ENCODE measurements around the gene NAPEPLD.
"Not testable (repeated sequence)": the region's sequence is repeated elsewhere in the genome, so short reads cannot be mapped to it uniquely, and the experiment has no call there.

The NAPEPLD gene

DNA sequence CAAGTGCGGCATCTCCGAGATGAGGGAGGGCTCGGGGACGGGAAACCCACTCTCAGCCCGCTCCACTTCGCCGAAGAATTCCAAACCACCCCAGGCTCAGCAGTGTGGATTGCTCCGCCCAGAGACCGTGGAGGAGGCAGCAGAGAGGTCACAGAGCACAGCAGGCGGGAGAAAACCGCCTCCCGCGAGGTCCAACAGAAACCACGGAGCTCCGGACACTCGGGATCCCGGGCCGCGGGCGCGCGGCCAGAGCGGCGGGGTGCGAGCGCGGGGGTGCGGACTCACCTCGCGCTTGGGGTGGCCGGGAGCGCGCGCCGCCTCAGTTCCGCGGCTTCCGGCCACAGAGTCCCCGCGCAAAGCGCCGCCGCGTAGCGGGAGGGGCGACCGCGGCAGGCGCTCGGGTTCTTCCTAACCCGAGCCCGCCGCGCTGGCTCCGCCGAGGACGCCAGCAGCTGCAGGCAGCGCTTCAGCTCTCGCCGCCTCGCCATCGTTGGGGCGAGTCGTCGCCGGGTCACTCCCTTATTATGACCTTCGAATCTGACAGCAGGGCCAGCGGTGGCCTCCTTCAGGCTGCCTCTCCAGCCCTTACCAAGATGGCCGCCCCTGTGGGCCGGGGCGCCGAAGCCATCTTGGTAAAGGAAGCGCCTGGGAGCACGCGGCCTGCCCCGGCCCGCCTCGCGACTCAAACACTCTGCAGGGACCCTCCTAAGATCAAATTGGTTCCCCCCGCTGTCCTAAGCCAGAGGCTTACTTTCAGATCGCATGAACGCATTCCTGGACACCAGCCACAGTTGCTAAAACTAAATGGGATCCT lies at the start of gene NAPEPLD:
NAPEPLD (minus strand) TSS at position 106 of the 814 bp plus-strand sequence. CDS start 20,323 bp downstream, outside the sequence.
- FAIRE-seq, result no peak

DNA sequence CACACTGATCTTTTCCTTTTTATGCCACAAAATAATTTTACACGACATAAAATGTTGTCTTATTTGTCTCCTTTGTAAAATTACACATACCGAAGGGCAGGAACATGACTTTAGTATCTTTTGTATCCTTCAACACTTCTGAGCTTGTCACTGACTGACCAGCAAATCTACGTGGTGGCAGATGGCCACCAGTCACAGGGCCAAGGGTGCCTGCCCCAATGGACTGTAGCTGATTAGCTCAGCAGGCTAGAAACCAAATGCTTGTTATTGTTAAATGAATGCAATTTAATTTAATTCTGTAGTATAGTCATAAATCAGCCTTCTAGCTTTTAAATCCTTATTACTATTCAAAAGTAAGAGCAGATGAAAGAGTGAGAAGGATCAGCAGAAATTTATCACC lies 49.2 kb upstream of the NAPEPLD start:
- not testable (repeated sequence) for FAIRE-seq

DNA sequence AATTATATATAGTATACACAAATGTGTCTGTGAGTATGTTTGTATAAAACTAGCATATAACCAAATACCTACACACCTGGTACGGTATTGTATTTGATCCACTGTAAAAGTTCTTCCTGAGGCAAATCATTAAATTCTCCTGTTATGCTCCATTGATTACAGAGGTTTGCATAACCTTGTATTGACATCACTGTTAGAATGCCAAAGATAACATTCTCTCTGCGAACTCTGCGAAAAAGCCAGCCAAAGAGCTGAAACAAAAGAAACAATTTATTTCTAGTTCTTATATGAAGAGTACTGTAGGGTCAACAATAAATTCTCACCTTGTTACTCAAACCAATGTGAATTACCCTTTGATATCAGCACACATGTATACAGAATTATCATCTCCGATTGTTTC lies 46.5 kb upstream of the NAPEPLD start:
- FAIRE-seq, result not testable (repeated sequence)

DNA sequence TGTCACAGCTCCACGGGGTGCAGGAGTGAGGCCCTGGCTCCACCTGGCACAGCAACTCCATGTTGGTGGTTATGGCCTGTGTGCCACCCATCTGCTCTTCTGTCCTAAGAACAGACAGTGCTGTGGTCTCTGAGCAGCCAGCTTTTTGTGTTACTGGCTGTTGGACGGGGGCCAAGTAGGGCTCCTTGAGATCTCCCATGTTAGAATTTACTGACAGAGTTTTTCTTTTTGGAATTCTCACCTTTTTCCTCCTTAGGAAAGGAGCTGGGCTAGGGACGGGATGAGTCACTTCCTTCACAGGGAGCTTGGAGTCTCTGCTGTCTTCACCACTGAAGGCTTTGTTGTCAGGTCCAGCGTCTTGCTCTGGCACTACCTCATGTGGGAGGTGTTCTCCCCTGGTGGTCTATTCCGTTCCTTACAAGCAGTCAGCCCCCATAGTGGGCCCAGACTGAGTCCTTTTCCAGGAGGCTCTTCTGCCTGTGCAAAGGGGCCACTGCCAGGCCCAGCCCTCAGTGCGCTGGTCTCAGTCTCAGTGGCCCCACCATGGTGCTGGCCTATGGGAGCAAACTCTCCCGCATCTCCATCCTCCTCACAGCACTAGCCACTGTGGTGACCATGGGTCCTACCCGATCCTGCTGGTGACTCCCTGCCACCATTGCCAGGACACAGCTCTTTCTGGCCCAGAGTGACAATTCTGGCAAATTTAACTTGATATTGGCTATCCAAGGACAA lies 23.7 kb upstream of the NAPEPLD start:
- not testable (repeated sequence) for FAIRE-seq

DNA sequence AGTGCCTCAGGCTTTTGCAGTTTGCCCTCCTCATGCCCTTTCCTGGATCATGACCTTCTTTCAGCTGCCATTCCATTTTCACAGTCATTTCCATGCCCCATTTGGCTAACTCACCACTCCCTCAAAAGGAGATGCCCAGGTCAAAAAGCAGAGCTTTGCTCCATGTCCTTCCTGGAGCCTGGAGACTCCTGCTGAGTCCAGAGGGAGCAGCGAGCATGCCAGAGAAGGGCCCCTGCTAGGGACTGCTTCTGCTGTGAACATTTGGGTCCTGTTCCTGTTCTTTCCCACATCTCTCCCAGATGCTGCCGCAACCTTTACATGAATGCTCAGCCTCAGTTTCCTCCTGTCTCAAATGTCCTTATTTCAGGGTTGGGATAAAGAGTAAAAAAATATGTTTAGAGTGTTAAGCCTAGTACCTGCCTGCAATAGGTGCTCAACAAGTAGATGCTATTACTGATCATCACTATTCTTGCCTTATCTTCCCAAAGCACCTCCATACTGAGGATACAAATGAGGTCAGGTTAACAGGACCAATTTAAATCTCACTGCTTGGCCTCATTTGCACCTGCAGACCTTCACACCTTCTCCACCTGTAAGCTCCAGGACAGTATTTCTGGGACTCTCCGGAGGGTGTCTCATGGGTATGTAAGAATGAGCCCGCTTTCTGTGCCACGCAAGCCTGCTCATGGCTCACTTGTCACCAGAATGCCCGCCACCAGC lies 23.0 kb upstream of the NAPEPLD start:
- FAIRE-seq, result not testable (repeated sequence)

DNA sequence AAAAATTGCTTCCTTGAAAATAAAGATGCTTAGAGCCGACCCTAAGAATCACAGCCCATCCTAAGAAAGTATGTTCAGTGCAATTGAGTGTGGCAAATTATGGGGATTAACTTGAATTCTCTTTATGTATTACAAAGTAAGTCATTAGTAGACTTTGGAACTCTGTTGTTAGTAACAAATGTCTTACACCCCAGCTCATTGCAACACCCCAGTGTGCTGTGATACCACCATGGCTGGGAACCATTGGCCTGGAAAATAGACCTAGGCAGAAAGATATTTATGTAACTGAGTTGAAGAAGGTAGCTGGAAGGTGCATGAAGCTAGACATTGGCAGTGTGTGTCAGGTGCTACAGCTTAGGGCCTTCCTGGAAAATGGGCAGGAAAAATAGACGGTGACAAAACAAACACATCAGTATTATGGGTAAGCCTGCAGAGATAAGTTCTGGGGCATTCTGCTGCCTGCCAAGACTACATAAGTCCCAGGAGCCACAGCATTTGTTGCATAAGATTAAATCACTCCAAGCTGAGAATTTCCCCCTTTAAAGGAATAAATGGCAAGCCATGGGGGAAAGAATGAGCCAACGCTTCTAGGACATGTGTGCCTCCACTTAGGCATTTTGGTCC lies 18.1 kb upstream of the NAPEPLD start:
- FAIRE-seq, result not testable (repeated sequence)

DNA sequence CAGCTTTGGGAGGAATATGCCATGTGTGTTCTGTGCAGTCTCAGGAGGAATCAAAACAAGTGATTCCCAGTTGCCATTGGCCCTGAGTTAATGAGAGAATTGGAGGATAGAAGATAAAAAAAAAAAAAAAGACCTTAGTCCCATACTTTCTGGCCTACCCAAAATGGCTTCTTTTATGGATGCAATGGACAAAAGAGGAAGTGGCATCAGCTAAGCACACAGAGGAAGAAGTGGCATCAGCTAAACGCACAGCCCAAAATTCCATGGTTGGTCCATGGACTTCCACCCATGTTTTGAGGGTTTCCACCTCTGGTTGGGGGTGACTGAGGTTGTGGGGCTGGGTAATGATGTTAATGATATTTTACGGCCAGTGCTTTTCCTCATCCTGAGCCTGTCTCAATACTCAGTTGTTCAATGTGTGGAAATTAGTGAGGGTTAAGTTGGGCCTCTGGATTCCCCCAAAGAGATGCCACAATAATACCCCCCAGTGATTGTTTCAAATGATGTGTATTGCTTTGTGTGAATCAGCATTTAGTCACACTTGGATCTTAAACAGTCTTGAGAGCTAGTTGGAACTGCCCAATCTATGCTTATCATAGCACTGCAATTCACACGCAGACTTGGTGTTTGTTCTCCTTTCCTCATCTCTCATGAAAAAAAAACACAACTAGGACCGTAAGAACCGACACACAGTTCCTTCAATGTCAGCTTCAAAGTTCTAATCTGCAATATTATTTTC lies 14.4 kb upstream of the NAPEPLD start:
- not testable (repeated sequence) for FAIRE-seq

DNA sequence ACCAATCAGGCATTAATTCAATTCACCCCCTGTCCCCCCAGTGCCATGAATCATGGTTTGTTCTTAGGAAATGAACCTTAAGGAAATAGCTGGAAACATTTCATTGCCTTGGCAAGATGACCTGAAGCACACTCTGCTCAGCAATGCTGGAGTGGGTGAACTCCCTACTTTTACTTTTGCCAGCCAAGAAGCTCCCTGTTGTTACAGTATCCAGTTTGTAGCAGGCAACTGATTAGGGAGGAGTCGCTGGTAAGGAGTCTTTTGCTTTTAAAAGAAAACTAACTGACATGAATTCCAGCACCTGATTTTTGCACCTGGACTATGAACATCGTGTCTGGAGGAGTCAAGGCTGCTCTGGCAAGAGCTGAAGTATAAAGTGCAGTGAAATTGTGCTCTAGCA lies 13.7 kb upstream of the NAPEPLD start:
- FAIRE-seq, result not testable (repeated sequence)

DNA sequence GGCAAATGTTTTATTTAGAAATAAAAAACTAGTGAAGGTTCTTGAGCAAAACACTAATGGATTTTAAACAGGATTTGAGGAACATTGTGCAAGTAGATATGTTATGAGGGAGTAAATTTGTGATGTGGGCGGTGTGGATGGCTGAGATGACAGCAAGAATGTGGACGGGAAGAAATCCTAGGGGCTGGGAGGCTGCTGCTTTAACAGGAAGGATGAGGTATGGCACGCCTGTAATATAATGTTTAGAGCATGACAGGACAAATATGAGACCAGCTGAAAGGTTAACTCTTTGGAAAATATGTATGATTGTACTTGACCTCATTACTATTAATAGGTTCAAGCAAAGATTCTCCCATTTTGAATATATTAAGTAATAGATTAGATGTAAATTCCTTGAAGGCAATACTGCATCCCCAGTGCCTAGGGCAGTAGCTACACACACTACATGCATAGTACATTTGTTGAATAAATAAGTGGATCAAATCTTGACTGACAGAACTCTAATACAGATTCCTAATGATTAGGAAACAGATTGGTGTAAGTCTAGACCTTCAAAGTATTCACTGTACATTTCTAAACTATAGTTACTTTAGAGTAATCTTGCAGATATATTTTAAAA lies 13.2 kb upstream of the NAPEPLD start:
- not testable (repeated sequence) for FAIRE-seq

DNA sequence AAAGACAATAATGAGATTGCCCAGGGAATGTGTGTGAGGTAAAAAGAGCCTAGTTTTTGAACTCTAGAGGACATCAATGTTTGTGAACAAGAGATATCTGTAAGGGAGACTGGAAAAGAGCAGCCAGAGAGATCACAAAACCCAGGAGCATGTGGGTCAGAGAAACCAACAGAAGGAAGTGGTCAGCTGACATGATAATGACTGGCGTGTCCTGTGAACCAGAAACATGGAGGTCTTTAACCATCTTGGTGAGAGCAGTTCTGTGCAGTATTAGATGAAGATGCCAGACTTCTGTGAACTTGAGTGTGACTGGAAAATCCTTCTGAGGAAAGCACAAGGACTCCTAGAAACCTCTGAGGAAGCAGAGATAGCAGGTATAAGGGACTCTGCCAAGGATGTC lies 10.2 kb upstream of the NAPEPLD start:
- FAIRE-seq, result not testable (repeated sequence)

DNA sequence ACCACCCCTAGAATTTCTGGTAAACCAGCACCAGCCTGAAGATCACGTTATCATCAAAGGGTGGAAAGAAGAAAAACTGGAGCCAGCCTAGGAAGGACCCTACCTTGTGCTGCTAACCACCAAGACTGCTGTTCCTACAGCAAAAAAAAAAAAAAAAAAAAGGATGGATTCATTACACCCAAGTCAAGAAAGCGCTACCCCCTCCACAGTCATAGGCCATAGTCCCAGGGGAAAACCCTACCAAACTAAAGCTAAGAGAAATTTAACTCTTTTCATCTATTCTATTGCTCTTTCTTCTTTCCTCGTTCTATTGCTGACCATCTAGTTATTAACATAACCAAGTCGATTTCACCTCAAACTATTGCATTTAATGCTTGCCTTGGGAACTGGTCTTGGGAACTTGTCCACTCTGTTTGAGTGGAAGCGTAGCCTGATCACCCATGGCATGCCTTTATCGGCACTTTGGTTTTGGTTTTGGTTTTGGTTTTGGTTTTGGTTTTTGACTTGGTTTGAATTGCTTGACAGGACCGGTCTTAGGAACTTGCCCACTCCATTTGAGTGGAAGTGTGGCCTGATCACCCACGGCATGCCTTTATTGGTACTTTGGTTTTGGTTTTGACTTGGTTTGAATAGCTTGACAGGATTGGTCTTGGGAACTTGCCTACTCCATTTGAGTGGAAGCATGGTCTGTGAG lies 6.6 kb upstream of the NAPEPLD start:
- not testable (repeated sequence) for FAIRE-seq

DNA sequence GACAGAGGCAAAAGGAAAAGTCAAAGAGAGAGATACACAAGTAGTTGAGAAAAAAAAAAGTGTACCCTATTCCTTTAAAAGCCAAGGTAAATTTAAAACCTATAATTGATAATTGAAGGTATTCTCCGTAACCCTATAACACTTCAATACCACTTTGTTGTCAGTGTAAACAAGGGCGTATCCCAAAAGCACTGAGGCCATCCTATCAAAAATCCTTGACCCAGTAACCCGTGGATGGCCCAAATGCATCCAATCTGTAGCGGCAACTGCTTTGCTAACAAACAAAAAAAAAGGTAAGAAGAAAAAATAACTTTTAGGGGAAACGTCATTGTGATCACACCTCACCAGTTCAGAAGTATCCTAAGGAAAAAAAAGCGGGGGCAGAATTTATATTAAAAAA lies 5.1 kb upstream of the NAPEPLD start:
- FAIRE-seq, result no peak

DNA sequence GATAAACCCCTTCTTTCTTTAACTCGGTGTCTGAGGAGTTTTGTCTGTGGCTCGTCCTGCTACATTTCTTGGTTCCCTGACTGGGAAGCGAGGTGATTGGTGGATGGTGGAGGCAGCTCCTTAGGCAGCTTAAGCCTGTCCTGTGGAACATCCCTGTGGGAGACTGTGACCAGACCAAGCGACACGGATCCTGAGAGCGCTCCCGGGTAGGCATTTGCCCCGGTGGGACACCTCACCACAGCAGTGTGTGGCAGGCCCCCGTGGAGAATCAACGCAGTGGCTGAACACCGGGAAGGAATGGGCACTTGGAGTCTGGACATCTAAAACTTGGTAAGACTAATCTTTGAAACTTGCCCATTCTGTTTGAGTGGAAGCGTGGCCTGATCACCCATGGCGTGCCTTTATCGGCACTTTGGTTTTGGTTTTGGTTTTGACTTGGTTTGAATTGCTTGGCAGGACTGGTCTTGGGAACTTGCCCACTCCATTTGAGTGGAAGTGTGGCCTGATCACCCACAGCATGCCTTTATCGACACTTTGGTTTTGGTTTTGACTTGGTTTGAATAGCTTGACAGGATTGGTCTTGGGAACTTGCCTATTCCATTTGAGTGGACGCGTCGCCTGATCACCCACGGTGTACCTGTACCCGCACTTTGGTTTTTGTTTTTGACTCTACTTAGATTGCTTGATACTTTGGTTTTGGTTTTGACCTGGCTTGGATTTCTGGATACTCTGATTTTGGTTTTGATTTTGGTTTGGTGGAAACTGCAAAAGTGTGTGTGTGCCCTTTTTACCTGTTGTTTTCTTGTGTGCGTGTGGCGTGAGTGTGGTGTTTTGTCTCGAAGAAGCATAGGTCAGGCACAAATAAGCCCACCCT lies 4.1 kb upstream of the NAPEPLD start:
- FAIRE-seq, result not testable (repeated sequence)

DNA sequence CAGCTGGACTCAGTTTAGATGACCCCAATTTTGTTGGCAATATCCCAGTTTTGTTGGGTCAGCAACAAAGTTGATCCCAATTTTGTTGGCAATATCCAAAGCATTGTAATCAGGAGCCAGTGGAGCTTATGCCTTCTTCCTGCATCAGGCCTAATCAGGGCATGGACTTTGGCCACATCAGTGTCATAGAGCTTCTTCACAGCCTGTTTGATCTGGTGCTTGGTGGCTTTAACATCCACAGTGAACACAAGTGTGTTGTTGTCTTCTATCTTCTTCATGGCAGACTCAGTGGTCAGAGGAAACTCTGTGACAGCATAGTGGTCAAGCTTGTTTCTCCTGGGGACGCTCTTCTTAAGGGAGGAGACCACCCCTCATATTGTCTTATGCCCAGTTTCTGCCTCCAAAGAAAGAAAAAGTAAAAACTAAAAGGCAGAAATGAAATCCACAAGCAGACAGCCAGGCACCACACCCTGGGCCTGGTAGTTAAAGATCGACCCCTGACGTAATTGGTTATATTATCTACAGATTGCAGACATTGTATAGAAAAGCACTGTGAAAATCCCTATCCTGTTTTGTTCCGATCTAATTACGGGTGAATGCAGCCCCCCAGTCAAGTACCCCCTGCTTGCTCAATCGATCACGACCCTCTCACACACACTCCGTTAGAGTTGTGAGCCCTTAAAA lies 3.2 kb upstream of the NAPEPLD start:
- not testable (repeated sequence) for FAIRE-seq

DNA sequence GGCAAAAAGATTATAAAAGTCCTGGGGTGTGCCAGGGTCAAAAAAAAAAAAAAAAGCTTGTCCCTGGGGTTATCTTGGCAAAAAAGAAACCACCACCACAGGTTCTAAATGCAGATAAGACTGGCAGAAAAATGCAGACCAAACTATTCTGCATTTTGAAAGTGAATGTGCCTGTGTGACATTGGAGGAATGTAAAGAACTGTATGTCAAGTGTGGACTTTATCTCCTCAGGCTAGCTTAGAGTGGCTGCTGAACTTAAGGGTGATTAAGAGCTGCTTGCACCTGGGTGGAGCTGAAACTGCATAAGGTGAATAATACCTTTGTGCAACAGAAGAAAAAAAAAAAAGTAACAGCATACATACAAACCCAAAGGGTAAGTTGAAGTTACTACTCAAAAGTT lies 1.3 kb upstream of the NAPEPLD start:
- no peak for FAIRE-seq

DNA sequence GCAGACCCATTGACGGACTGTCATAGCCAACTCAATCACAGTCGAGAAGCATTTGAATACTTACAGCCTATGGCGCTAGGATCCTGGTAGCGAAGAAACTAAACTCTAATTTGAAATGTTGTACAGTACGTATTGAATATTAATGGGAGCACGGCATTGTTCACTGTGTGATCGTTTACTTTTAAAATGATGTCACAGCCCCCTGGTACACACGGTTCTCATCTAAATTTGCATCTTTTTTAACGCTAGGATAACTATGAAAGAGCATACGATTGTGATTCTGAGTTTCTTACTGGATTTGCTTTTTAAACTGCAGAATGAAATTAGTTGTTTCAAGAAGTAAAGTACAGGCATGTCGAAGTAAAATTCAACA lies 895 bp upstream of the NAPEPLD start:
- FAIRE-seq, result no peak

DNA sequence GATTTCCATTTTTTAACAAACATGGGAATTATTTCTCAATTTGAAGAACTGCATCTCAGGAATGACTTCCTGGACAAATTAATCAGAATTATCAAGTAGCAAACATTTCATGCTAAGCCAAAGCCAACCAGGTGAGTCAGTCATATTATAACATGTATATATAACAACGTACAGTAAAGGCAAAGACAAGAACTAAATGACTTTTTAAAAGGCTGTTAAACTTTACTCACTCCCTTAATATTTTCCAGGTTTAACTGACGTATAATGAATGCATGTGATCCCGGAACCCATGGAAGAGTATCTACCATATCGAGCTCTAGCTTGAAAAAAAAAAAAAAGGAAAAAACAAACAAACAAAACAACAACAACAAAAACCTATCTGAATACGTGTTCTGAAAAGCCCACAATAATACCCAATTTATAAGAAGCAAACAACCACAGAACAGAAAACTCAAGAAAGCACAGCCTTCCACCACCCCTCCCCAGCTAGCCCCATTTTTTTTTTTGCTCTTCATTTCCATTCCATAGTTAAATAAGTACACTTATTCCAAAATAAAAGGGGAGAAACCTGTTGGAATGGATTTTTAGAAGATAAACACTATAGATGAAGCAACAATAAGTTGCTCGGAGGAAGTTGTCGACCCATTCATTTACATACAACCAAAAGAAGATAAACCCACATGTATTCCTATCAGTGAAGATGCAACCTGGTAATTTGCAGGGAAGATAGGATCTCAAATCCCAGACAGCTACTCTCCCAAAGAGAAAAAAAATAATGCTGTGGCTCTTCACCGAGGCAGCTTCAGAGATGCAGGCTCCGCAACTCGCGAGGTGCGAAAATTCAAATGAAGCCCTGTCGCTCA lies 537 bp downstream of the NAPEPLD start:
- FAIRE-seq, result no peak

DNA sequence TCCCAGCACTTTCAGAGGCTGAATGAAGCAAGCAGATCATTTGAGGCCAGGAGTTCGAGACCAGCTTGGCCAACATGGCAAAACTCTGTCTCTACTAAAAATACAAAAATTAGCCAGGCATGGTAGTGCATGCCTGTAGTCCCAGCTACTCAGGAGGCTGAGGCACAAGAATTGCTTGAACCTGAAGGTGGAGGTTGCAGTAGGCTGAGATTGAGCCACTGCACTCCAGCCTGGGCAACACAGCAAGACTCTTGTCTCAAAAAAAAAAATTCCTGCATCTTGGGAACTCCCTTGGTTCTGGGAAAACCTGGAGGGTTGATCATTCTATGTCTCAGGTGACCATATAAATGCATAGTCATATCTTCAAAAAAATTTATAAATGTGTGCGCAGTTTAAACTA lies 4.1 kb downstream of the NAPEPLD start:
- FAIRE-seq, result not testable (repeated sequence)
